Measurements from ENCODE around the gene CUL4B. TPM values are rescaled to one million over a fixed set of nuclear protein-coding genes. Genes with fewer than 3 reads are reported as not detected.

The CUL4B gene
- total RNA-seq, 1 experiment from 2014 or later: 99.8 TPM

DNA sequence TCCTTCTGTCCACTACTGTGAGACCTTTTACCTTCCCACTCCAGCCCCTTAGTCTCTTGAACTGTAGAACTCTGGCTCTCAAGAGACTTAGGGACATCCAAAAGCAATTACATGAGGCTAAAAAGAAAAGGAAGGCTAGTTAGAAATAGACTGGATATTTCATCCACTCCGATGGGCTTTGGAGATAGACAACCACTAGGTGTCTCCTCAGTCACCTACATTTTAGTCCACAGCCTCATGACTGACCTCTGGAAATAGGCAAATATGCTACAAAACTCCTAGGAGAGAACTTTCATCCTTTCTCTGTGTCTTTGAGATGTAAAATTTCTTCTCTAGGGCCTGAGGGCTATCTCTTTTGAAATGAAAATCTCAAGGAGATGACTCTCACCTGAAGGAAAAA is 46.5 kb downstream of the CUL4B start:
- DNase-seq (ENCODE audit: low read depth, low spot score) (no peak), ATAC-seq (peak; percentile 83)
- ChIA-PET CTCF (no interaction called here), POLR2A (no interaction called here)
- in situ Hi-C loops (cut with HindIII; ENCODE audit: low pct_unique_long_range_greater_than_20kb, low sequenced_read_pairs) (no loop called here), intact Hi-C loops (cut with micrococcal nuclease; ENCODE audit: unreplicated experiment) (no loop called here)
- Histone ChIP-seq H3K4me1 (ENCODE audit: control insufficient read depth, insufficient read depth, low read length) (no peaks in the 10 kb centered on the region), H3K27me3 (ENCODE audit: control insufficient read depth, insufficient read depth, low read length) (no peaks in the 10 kb centered on the region), H3K4me3 (ENCODE audit: low read depth in 2 of 2, low read length in 2 of 2) (no peak overlapping the region), H3K9me3 (ENCODE audit: control insufficient read depth, insufficient read depth, low read depth, low read length) (no peaks in the 10 kb centered on the region), H3K36me3 (ENCODE audit: control insufficient read depth, insufficient read depth, low read length) (no peaks in the 10 kb centered on the region; the same call in 1 of the 2 replicates), H3K27ac (ENCODE audit: low read length) (no peak overlapping the region)
- TSS peak; percentile 30 for BruUV-seq (replicated peaks)
- TF ChIP-seq, protein P1, sequence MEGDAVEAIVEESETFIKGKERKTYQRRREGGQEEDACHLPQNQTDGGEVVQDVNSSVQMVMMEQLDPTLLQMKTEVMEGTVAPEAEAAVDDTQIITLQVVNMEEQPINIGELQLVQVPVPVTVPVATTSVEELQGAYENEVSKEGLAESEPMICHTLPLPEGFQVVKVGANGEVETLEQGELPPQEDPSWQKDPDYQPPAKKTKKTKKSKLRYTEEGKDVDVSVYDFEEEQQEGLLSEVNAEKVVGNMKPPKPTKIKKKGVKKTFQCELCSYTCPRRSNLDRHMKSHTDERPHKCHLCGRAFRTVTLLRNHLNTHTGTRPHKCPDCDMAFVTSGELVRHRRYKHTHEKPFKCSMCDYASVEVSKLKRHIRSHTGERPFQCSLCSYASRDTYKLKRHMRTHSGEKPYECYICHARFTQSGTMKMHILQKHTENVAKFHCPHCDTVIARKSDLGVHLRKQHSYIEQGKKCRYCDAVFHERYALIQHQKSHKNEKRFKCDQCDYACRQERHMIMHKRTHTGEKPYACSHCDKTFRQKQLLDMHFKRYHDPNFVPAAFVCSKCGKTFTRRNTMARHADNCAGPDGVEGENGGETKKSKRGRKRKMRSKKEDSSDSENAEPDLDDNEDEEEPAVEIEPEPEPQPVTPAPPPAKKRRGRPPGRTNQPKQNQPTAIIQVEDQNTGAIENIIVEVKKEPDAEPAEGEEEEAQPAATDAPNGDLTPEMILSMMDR (IDR thresholded peaks at IDR 0.05): peak; percentile 60
- no peak for TF ChIP-seq SIN3A (IDR thresholded peaks at IDR 0.05; ENCODE audit: borderline replicate concordance, insufficient read depth, low read depth, low read length)

DNA sequence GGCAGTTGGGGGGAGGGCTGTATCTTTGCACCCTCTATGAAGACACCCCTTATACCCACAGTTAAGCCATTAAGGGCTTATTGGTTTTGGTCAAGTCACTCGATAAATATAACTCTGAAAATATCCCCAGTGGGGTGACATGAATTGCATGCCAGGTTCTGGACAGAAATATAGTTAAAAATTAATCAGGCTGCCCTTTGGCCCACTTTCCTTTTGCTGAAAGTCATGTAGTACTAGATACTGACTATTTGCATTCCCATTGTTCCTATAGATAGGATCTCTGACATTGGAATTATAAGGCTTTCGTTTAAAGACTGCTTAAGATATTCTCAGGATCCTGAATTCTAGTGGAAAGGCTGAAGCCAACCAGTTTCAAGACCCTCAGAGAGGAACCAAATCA is 48.1 kb downstream of the CUL4B start:
- POLR2A ChIA-PET: no interaction called here
- Histone ChIP-seq H3K9me3 (ENCODE audit: control insufficient read depth, insufficient read depth, low read depth, low read length) (no peaks in the 10 kb centered on the region), H3K4me1 (ENCODE audit: control insufficient read depth, insufficient read depth, low read length) (no peaks in the 10 kb centered on the region), H3K36me3 (ENCODE audit: control insufficient read depth, insufficient read depth, low read length) (no peaks in the 10 kb centered on the region), H3K4me3 (ENCODE audit: low read depth in 2 of 2, low read length in 2 of 2) (no peak overlapping the region), H3K27me3 (ENCODE audit: control insufficient read depth, insufficient read depth, low read length) (no peaks in the 10 kb centered on the region), H3K27ac (ENCODE audit: low read length) (no peak overlapping the region)
- ATAC-seq (no peak), DNase-seq (ENCODE audit: low read depth, low spot score) (no peak)
- TF ChIP-seq, protein P1 (IDR thresholded peaks at IDR 0.05): no peak
- TF ChIP-seq SIN3A (IDR thresholded peaks at IDR 0.05; ENCODE audit: borderline replicate concordance, insufficient read depth, low read depth, low read length) (no peak), TCF7L2 (IDR thresholded peaks at IDR 0.05; ENCODE audit: low read depth, low read length) (no peak), POLR2AphosphoS5 (IDR thresholded peaks at IDR 0.05; ENCODE audit: low read depth, low read length) (no peak)
- TF ChIP-seq, protein P2, sequence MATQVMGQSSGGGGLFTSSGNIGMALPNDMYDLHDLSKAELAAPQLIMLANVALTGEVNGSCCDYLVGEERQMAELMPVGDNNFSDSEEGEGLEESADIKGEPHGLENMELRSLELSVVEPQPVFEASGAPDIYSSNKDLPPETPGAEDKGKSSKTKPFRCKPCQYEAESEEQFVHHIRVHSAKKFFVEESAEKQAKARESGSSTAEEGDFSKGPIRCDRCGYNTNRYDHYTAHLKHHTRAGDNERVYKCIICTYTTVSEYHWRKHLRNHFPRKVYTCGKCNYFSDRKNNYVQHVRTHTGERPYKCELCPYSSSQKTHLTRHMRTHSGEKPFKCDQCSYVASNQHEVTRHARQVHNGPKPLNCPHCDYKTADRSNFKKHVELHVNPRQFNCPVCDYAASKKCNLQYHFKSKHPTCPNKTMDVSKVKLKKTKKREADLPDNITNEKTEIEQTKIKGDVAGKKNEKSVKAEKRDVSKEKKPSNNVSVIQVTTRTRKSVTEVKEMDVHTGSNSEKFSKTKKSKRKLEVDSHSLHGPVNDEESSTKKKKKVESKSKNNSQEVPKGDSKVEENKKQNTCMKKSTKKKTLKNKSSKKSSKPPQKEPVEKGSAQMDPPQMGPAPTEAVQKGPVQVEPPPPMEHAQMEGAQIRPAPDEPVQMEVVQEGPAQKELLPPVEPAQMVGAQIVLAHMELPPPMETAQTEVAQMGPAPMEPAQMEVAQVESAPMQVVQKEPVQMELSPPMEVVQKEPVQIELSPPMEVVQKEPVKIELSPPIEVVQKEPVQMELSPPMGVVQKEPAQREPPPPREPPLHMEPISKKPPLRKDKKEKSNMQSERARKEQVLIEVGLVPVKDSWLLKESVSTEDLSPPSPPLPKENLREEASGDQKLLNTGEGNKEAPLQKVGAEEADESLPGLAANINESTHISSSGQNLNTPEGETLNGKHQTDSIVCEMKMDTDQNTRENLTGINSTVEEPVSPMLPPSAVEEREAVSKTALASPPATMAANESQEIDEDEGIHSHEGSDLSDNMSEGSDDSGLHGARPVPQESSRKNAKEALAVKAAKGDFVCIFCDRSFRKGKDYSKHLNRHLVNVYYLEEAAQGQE (IDR thresholded peaks at IDR 0.05; ENCODE audit: insufficient read depth in 1 of 2, low read depth in 2 of 2, low read length in 1 of 2): no peak
- CTCF ChIA-PET: no interaction called here
- in situ Hi-C loops (cut with HindIII; ENCODE audit: low pct_unique_long_range_greater_than_20kb, low sequenced_read_pairs) (no loop called here), intact Hi-C loops (cut with micrococcal nuclease; ENCODE audit: unreplicated experiment) (no loop called here)
- no TSS peak for BruUV-seq (replicated peaks)

DNA sequence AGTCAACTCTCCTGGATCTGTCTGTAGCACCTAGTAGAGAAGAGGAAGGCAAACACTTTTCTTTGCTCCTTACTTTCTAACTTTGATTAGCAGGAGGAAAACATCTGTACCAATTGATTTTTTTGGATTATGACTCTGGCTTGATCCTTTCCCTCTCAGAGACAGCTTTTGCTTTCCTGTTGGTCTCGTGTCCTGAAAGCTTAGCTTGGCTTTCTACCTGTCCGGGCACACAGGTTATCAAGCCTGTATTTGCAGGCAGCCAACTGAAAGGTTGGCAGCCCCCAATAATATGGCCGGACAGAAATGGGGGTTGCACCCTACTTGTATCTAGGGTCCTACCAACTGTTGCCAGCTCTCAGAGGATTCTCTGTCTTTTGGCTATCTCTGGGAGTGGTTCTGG is 48.5 kb downstream of the CUL4B start:
- POLR2A ChIA-PET: no interaction called here
- CTCF ChIA-PET: no interaction called here
- BruUV-seq (replicated peaks): no TSS peak
- Histone ChIP-seq H3K27me3 (ENCODE audit: control insufficient read depth, insufficient read depth, low read length) (no peaks in the 10 kb centered on the region), H3K4me1 (ENCODE audit: control insufficient read depth, insufficient read depth, low read length) (no peaks in the 10 kb centered on the region), H3K36me3 (ENCODE audit: control insufficient read depth, insufficient read depth, low read length) (no peaks in the 10 kb centered on the region), H3K4me3 (ENCODE audit: low read depth in 2 of 2, low read length in 2 of 2) (no peak overlapping the region), H3K9me3 (ENCODE audit: control insufficient read depth, insufficient read depth, low read depth, low read length) (no peaks in the 10 kb centered on the region), H3K27ac (ENCODE audit: low read length) (no peak overlapping the region)
- no peak for ATAC-seq
- in situ Hi-C loops (cut with HindIII; ENCODE audit: low pct_unique_long_range_greater_than_20kb, low sequenced_read_pairs): no loop called here
- intact Hi-C loops (cut with micrococcal nuclease; ENCODE audit: unreplicated experiment): no loop called here
- no peak for DNase-seq (ENCODE audit: low read depth, low spot score)
- TF ChIP-seq TCF7L2 (IDR thresholded peaks at IDR 0.05; ENCODE audit: low read depth, low read length): no peak
- no peak for TF ChIP-seq POLR2AphosphoS5 (IDR thresholded peaks at IDR 0.05; ENCODE audit: low read depth, low read length)
- no peak for TF ChIP-seq SIN3A (IDR thresholded peaks at IDR 0.05; ENCODE audit: borderline replicate concordance, insufficient read depth, low read depth, low read length)
- TF ChIP-seq, protein P2 (IDR thresholded peaks at IDR 0.05; ENCODE audit: insufficient read depth in 1 of 2, low read depth in 2 of 2, low read length in 1 of 2): no peak
- TF ChIP-seq, protein P1 (IDR thresholded peaks at IDR 0.05): no peak
